Endodermal cell (in vitro differentiated cells): ENCODE data around the gene AQP5. TPM values are rescaled to one million over a fixed set of nuclear protein-coding genes. Genes with fewer than 3 reads are reported as not detected.
"Not testable (repeated sequence)": the region's sequence is repeated elsewhere in the genome, so short reads cannot be mapped to it uniquely, and the experiment has no call there.

Experiments used
- DNase-seq: peaks from one replicate; pipeline ENCODE4 v3.0.0-alpha.2; 2017
- H3K27ac ChIP-seq: 2 replicates; pipeline ENCODE4 v1.5.1; 2013; ENCODE audit warnings: mild to moderate bottlenecking, low read depth, low read length, moderate library complexity
- H3K27me3 ChIP-seq: 2 replicates; pipeline ENCODE4 v1.6.1; 2013; ENCODE audit warnings: mild to moderate bottlenecking, low read length, moderate library complexity; ENCODE audit not compliant: insufficient read depth, control insufficient read depth, poor library complexity, severe bottlenecking
- H3K36me3 ChIP-seq: 2 replicates; pipeline ENCODE4 v1.7.0; 2013; ENCODE audit warnings: mild to moderate bottlenecking, low read length, moderate library complexity; ENCODE audit not compliant: control insufficient read depth, insufficient read depth
- H3K4me1 ChIP-seq: one replicate; pipeline ENCODE4 v1.7.0; 2013; ENCODE audit warnings: low read length; ENCODE audit not compliant: control insufficient read depth, insufficient read depth
- H3K4me3 ChIP-seq: 2 replicates; pipeline ENCODE4 v1.5.1; 2013; ENCODE audit warnings: mild to moderate bottlenecking, low read length, moderate library complexity
- H3K9ac ChIP-seq: 2 replicates; pipeline ENCODE4 v1.6.1; 2013; ENCODE audit warnings: mild to moderate bottlenecking, low read length, moderate library complexity; ENCODE audit not compliant: poor library complexity, severe bottlenecking; ENCODE audit errors: extremely low read depth
- H3K9me3 ChIP-seq: 2 replicates; pipeline ENCODE4 v1.6.1; 2013; ENCODE audit warnings: mild to moderate bottlenecking, low read length, moderate library complexity; ENCODE audit not compliant: control insufficient read depth
- H3K27ac Mint-ChIP-seq: 2 replicates; pipeline ENCODE4 v1.8.0; 2020; ENCODE audit warnings: mixed read lengths
- H3K27me3 Mint-ChIP-seq: 2 replicates; pipeline ENCODE4 v1.8.0; 2021; ENCODE audit warnings: mild to moderate bottlenecking, mixed read lengths; ENCODE audit not compliant: insufficient read depth
- H3K36me3 Mint-ChIP-seq: 2 replicates; pipeline ENCODE4 v1.8.0; 2020; ENCODE audit warnings: low read depth, mixed read lengths
- H3K4me1 Mint-ChIP-seq: 2 replicates; pipeline ENCODE4 v1.8.0; 2020; ENCODE audit warnings: mixed read lengths
- H3K4me3 Mint-ChIP-seq: 2 replicates; pipeline ENCODE4 v1.8.0; 2020; ENCODE audit warnings: mild to moderate bottlenecking, moderate library complexity, mixed read lengths
- H3K9me3 Mint-ChIP-seq: 2 replicates; pipeline ENCODE4 v1.8.0; 2020; ENCODE audit warnings: mild to moderate bottlenecking, mixed read lengths
- WGBS, 2 experiments: methylation state at CpG; one replicate each; pipeline versions ENCODE4 v1.1.5 to v1.1.7; 2013; ENCODE audit warnings: missing lambda C conversion rate in 2 of 2, mixed read lengths in 1 of 2; ENCODE audit not compliant: insufficient coverage in 1 of 2, insufficient read length in 1 of 2; 5-methylcytosine and 5-hydroxymethylcytosine counted together
- total RNA-seq, 2 donors: library from RNA; stranded (reverse); fragmentation: NEBNext Ultra II Directional in 1 of 2; extraction: Animal tissue kit (Norgen Biotek cat#: 25700) in 1 of 2; gene quantifications; 2 replicates in 1 of 2; 3 replicates in 1 of 2; pipeline ENCODE4 v1.2.1, GENCODE V29; 2021
- TF ChIP-seq, protein P1 (sequence below): fragments of 200-600 bp; sonication (generic); conservative IDR thresholded peaks from 2 replicates; pipeline ENCODE4 v1.5.0; 2021; ENCODE audit warnings: antibody characterized with exemption, mild to moderate bottlenecking

The AQP5 gene
- total RNA-seq, 2 donors from 2014 or later: 0.62 to 0.77 TPM

GRCh38 chr12:49984476-49985359, 23.0 kb downstream of the AQP5 start:
- peak overlapping the region; percentile 29 for H3K27ac ChIP-seq
- TF ChIP-seq, protein P1, sequence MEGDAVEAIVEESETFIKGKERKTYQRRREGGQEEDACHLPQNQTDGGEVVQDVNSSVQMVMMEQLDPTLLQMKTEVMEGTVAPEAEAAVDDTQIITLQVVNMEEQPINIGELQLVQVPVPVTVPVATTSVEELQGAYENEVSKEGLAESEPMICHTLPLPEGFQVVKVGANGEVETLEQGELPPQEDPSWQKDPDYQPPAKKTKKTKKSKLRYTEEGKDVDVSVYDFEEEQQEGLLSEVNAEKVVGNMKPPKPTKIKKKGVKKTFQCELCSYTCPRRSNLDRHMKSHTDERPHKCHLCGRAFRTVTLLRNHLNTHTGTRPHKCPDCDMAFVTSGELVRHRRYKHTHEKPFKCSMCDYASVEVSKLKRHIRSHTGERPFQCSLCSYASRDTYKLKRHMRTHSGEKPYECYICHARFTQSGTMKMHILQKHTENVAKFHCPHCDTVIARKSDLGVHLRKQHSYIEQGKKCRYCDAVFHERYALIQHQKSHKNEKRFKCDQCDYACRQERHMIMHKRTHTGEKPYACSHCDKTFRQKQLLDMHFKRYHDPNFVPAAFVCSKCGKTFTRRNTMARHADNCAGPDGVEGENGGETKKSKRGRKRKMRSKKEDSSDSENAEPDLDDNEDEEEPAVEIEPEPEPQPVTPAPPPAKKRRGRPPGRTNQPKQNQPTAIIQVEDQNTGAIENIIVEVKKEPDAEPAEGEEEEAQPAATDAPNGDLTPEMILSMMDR: no peak
- peaks cover 69% of the 10 kb centered on the region for H3K4me1 Mint-ChIP-seq
- peaks cover 14% of the 10 kb centered on the region for H3K36me3 ChIP-seq
- DNase-seq: peak; percentile 54
- peak overlapping the region; percentile 80 for H3K27ac Mint-ChIP-seq
- no peaks in the 10 kb centered on the region for H3K9me3 ChIP-seq
- 85 to 97% methylated on average over 9 of the region's 9 CpGs for WGBS, 2 experiments
- H3K4me1 ChIP-seq: peaks cover 26% of the 10 kb centered on the region
- no peak overlapping the region for H3K4me3 ChIP-seq
- no peak overlapping the region for H3K9ac ChIP-seq
- H3K9me3 Mint-ChIP-seq: no peaks in the 10 kb centered on the region
- H3K36me3 Mint-ChIP-seq: peaks cover 8% of the 10 kb centered on the region
- peaks cover 4% of the 10 kb centered on the region for H3K27me3 Mint-ChIP-seq
- no peak overlapping the region for H3K4me3 Mint-ChIP-seq
- peaks cover 31% of the 10 kb centered on the region for H3K27me3 ChIP-seq

- no peaks in the 10 kb centered on the region for H3K9me3 Mint-ChIP-seq
- no peak overlapping the region for H3K9ac ChIP-seq
- 92 to 93% methylated on average over 4 to 5 of the region's 5 CpGs for WGBS, 2 experiments
- H3K4me3 ChIP-seq: no peak overlapping the region
- H3K27me3 ChIP-seq: peaks cover 31% of the 10 kb centered on the region
- H3K4me1 Mint-ChIP-seq: peaks cover 69% of the 10 kb centered on the region
- peak; percentile 42 for DNase-seq
- H3K36me3 Mint-ChIP-seq: peaks cover 8% of the 10 kb centered on the region
- H3K27ac Mint-ChIP-seq: no peak overlapping the region
- H3K36me3 ChIP-seq: peaks cover 27% of the 10 kb centered on the region
- H3K4me1 ChIP-seq: peaks cover 26% of the 10 kb centered on the region
- TF ChIP-seq, protein P1: no peak
- no peak overlapping the region for H3K27ac ChIP-seq
- H3K9me3 ChIP-seq: no peaks in the 10 kb centered on the region
- peaks cover 4% of the 10 kb centered on the region for H3K27me3 Mint-ChIP-seq
- H3K4me3 Mint-ChIP-seq: no peak overlapping the region
Measured at GRCh38 chr12:49985981-49986380, 24.3 kb downstream of the AQP5 start.

- H3K27me3 ChIP-seq: peaks cover 31% of the 10 kb centered on the region
- H3K27ac ChIP-seq, H3K9me3 ChIP-seq, H3K27ac Mint-ChIP-seq, H3K27me3 Mint-ChIP-seq, H3K9me3 Mint-ChIP-seq, H3K4me3 ChIP-seq, H3K4me3 Mint-ChIP-seq, H3K36me3 Mint-ChIP-seq, H3K9ac ChIP-seq: not testable (repeated sequence)
- H3K36me3 ChIP-seq: peaks cover 28% of the 10 kb centered on the region
- DNase-seq: peak; percentile 67
- peaks cover 26% of the 10 kb centered on the region for H3K4me1 ChIP-seq
- 48 to 63% methylated on average over 2 to 3 of the region's 3 CpGs for WGBS, 2 experiments
- peaks cover 64% of the 10 kb centered on the region for H3K4me1 Mint-ChIP-seq
Measured at GRCh38 chr12:49986476-49986875, 24.8 kb downstream of the AQP5 start.
